ENCODE data around the gene KTN1. TPM values are rescaled to one million over a fixed set of nuclear protein-coding genes. Genes with fewer than 3 reads are reported as not detected.

The KTN1 gene
- total and polyA plus RNA-seq, 2 experiments from 2014 or later = 150 to 164 TPM

DNA sequence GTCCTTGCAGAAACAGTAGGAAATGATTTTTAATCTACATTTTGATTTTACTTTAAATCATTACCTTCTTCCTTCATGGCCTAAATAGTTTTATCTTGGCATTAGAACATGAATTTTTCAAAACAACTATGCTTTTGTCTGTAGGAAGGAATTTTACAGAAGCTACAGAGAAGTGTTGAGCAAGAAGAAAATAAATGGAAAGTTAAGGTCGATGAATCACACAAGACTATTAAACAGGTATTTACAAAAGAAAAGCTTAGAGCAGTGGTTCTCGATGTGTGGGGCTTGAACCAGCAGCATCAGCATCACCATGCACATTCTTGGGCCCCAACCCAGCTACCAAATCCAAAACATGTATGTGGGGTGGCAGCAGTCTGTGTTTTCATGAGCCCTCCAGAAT is 91.6 kb downstream of the KTN1 start:
- H3K79me2 ChIP-seq = no peaks in the 10 kb centered on the region
- H4K20me1 ChIP-seq (ENCODE audit: insufficient read depth, poor library complexity, severe bottlenecking) = no peaks in the 10 kb centered on the region
- H3K4me1 ChIP-seq (ENCODE audit: insufficient read depth) = no peaks in the 10 kb centered on the region
- H2AFZ ChIP-seq = no peak overlapping the region
- no peaks in the 10 kb centered on the region for H3K27me3 ChIP-seq
- no peaks in the 10 kb centered on the region for H3K9me3 ChIP-seq (ENCODE audit: low read depth)
- H3K9me2 ChIP-seq (replicated peaks; ENCODE audit: insufficient read depth) = no peaks in the 10 kb centered on the region
- no peak overlapping the region for H3K27ac ChIP-seq
- H3K36me3 ChIP-seq (replicated peaks; ENCODE audit: insufficient read depth, low read depth) = no peaks in the 10 kb centered on the region
- no peak for TF ChIP-seq EZH2phosphoT487 (IDR thresholded peaks at IDR 0.05; ENCODE audit: low read depth, severe bottlenecking, unreplicated experiment)
- no peak for TF ChIP-seq CTCF (IDR thresholded peaks at IDR 0.05; ENCODE audit: poor library complexity)
- TF ChIP-seq EZH2 (IDR thresholded peaks at IDR 0.05; ENCODE audit: borderline replicate concordance) = no peak
- H3K4me3 ChIP-seq = no peak overlapping the region
- no peak overlapping the region for H3K4me2 ChIP-seq
- 95% methylated on average over 2 of the region's 2 CpGs for WGBS (ENCODE audit: low lambda C conversion rate, missing lambda C conversion rate)
- DNase-seq (ENCODE audit: low spot score) = no peak

GRCh38 chr14:55673048-55673447 is 93.0 kb downstream of the KTN1 start:
- H3K4me1 ChIP-seq (ENCODE audit: insufficient read depth) = no peaks in the 10 kb centered on the region
- no peak overlapping the region for H3K4me3 ChIP-seq
- H3K4me2 ChIP-seq = no peak overlapping the region
- 95% methylated on average over 2 of the region's 2 CpGs for WGBS (ENCODE audit: low lambda C conversion rate, missing lambda C conversion rate)
- no peaks in the 10 kb centered on the region for H3K9me2 ChIP-seq (replicated peaks; ENCODE audit: insufficient read depth)
- H4K20me1 ChIP-seq (ENCODE audit: insufficient read depth, poor library complexity, severe bottlenecking) = no peaks in the 10 kb centered on the region
- H3K9me3 ChIP-seq (ENCODE audit: low read depth) = no peaks in the 10 kb centered on the region
- H3K27ac ChIP-seq = no peak overlapping the region
- no peak for DNase-seq (ENCODE audit: low spot score)
- TF ChIP-seq EZH2phosphoT487 (IDR thresholded peaks at IDR 0.05; ENCODE audit: low read depth, severe bottlenecking, unreplicated experiment) (no peak), EZH2 (IDR thresholded peaks at IDR 0.05; ENCODE audit: borderline replicate concordance) (no peak), CTCF (IDR thresholded peaks at IDR 0.05; ENCODE audit: poor library complexity) (no peak)
- no peak overlapping the region for H2AFZ ChIP-seq
- no peaks in the 10 kb centered on the region for H3K79me2 ChIP-seq
- H3K27me3 ChIP-seq = no peaks in the 10 kb centered on the region
- H3K36me3 ChIP-seq (replicated peaks; ENCODE audit: insufficient read depth, low read depth) = no peaks in the 10 kb centered on the region

DNA sequence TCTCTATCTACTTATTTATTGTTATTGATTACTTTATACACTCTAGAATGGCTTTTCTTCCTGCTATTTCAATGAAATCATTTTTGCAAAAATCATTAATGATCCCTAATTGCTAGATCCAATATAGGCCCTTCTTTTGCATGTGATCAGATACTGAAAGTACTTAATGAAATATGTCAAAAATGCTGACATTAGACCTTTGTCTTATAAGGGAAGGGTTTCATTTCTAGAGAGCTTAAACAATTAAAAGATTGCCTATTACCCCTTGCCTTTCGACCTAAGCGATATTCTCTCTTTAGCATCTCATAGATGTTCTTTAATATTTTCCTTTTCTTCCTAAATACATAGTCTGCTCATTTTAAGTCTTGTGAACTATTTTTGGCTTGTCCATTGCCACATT is 101.1 kb downstream of the KTN1 start:
- Histone ChIP-seq H3K9me3 (ENCODE audit: low read depth) (no peaks in the 10 kb centered on the region), H3K4me3 (no peak overlapping the region), H3K4me1 (ENCODE audit: insufficient read depth) (no peaks in the 10 kb centered on the region), H3K36me3 (replicated peaks; ENCODE audit: insufficient read depth, low read depth) (no peaks in the 10 kb centered on the region), H2AFZ (no peak overlapping the region), H3K27me3 (no peaks in the 10 kb centered on the region), H3K9me2 (replicated peaks; ENCODE audit: insufficient read depth) (no peaks in the 10 kb centered on the region), H4K20me1 (ENCODE audit: insufficient read depth, poor library complexity, severe bottlenecking) (no peaks in the 10 kb centered on the region), H3K4me2 (no peak overlapping the region), H3K79me2 (no peaks in the 10 kb centered on the region), H3K27ac (no peak overlapping the region)
- WGBS (ENCODE audit: low lambda C conversion rate, missing lambda C conversion rate) = 92% methylated on average over 2 of the region's 2 CpGs
- TF ChIP-seq EZH2phosphoT487 (IDR thresholded peaks at IDR 0.05; ENCODE audit: low read depth, severe bottlenecking, unreplicated experiment) (no peak), EZH2 (IDR thresholded peaks at IDR 0.05; ENCODE audit: borderline replicate concordance) (no peak), CTCF (IDR thresholded peaks at IDR 0.05; ENCODE audit: poor library complexity) (no peak)
- DNase-seq (ENCODE audit: low spot score) = no peak

Data from hepatocyte (in vitro differentiated cells).